Measurements from ENCODE around the gene SMIM14.
"Not testable (repeated sequence)": the region's sequence is repeated elsewhere in the genome, so short reads cannot be mapped to it uniquely, and the experiment has no call there.

- not testable (repeated sequence) for TF ChIP-seq CTCF (IDR thresholded peaks at IDR 0.05; ENCODE audit: insufficient read depth, low read length, poor library complexity, severe bottlenecking); EZH2phosphoT487 (conservative IDR thresholded peaks at IDR 0.05; ENCODE audit: low read length)
These were observed 18.0 kb upstream of the SMIM14 start for GRCh38 chr4:39656638-39657037.
